Activated T-helper 1 cell treated with anti-CD3 and anti-CD28 coated beads, Interleukin-12 subunit alpha, Interleukin-12 subunit beta, Interleukin-2, Interleukin-4 antibody, amounts not matched to agents 30 ng/mL and 10 ng/mL and 1 ng/mL, durations not matched to agents 14 hours and 24 hours and 36 hours (primary cell): ENCODE data around the gene IDH2. TPM values are rescaled to one million over a fixed set of nuclear protein-coding genes. Genes with fewer than 3 reads are reported as not detected.

Experiments used
- DNase-seq: peaks from one replicate; pipeline ENCODE4 v3.0.0; 2021; ENCODE audit warnings: low spot score
- H3K27ac Mint-ChIP-seq: one replicate; pipeline ENCODE4 v1.8.0; 2021; ENCODE audit warnings: mild to moderate bottlenecking, mixed read lengths
- H3K27me3 Mint-ChIP-seq: one replicate; pipeline ENCODE4 v1.8.0; 2022; ENCODE audit warnings: mild to moderate bottlenecking, moderate library complexity, mixed read lengths; ENCODE audit not compliant: insufficient read depth
- H3K36me3 Mint-ChIP-seq: one replicate; pipeline ENCODE4 v1.8.0; 2021; ENCODE audit warnings: low read depth, mixed read lengths
- H3K4me1 Mint-ChIP-seq: one replicate; pipeline ENCODE4 v1.8.0; 2021; ENCODE audit warnings: low read depth, mixed read lengths
- H3K4me3 Mint-ChIP-seq: one replicate; pipeline ENCODE4 v1.8.0; 2021; ENCODE audit warnings: mild to moderate bottlenecking, moderate library complexity, mixed read lengths
- H3K9me3 Mint-ChIP-seq: one replicate; pipeline ENCODE4 v1.8.0; 2021; ENCODE audit warnings: mixed read lengths
- intact Hi-C: fragments of 100-400 bp; cut with micrococcal nuclease; formaldehyde crosslinking; loops from one replicate; pipeline ENCODE4 v1.15.1; 2024
- total RNA-seq: library from RNA; stranded (reverse); gene quantifications from 2 replicates; pipeline ENCODE4 v1.2.3, GENCODE V29; 2022

Gene IDH2
- total RNA-seq, 1 donor from 2014 or later, result 94.1 TPM

DNA sequence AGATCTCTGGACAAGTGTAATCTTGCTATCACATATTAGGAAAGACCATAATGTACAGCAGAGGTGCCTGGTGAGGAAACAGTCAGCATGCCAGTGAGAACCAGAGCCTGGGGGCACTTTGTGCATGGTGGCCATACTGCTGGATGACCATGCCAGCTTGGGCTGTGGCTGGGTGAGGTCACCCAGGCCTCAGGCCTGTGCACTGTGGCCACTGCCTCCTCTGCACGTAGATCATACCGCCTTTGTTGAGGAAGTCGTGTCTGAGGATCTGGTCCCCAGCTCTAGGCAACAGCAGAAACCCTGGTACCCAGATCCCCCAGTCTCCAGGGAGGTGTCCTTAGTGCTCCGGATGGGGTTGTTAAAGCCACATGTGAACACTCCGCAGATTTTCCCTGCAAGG lies 62.3 kb downstream of the IDH2 start:
- H3K4me3 Mint-ChIP-seq, result no peak overlapping the region
- DNase-seq, result no peak
- peaks cover 58% of the 10 kb centered on the region for H3K4me1 Mint-ChIP-seq
- intact Hi-C loops, result loop anchor here (10.0 kb wide), 1 partner anchor 365 kb away; no protein-coding TSS in a partner anchor
- H3K27ac Mint-ChIP-seq, result no peak overlapping the region
- H3K36me3 Mint-ChIP-seq, result peaks cover 5% of the 10 kb centered on the region
- no peaks in the 10 kb centered on the region for H3K27me3 Mint-ChIP-seq
- H3K9me3 Mint-ChIP-seq, result no peaks in the 10 kb centered on the region

- H3K27me3 Mint-ChIP-seq, result no peaks in the 10 kb centered on the region
- DNase-seq, result no peak
- H3K36me3 Mint-ChIP-seq, result peaks cover 5% of the 10 kb centered on the region
- H3K4me1 Mint-ChIP-seq, result peaks cover 72% of the 10 kb centered on the region
- peak overlapping the region; percentile 63 for H3K4me3 Mint-ChIP-seq
- intact Hi-C loops, result loop anchor here (1.0 to 10.0 kb wide), 6 partner anchors 21 to 366 kb away; partner anchors contain the start of genes AP3S2 and ZNF710
- H3K27ac Mint-ChIP-seq, result peak overlapping the region; percentile 89
- H3K9me3 Mint-ChIP-seq, result no peaks in the 10 kb centered on the region
Measured at GRCh38 chr15:90038632-90039095, 63.6 kb downstream of the IDH2 start.

DNA sequence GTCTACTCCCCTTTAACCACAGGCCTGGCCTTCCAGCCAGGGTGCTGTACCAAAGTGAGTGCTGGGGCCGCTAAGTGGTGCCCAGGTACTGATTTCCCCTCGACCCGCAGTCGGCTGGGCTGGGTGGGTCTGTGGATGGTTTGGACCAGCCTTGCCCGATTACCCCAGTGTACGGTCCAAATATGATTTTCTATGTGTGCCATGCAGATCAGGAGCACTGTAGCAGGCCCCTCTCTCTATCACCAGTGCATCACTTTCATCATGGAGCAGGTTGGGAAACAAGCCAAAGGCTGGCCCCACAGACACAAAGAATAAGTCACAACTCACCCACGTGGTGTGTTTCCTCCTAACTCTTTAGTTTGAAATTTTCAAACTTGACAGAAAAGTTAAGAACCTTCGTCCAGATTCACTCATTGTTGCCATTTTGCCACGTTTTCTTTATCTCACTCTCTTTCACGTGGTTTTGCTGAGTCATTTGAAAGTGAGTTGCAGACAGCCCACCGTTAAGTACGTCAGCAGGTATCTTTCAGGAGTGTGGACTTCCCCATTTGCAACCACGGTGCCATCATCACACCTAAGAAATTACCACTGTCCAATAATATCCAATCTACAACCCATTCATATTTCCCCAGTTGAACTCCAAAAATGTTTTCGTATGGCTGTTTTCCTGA lies 64.2 kb downstream of the IDH2 start:
- peaks cover 77% of the 10 kb centered on the region for H3K4me1 Mint-ChIP-seq
- no peaks in the 10 kb centered on the region for H3K27me3 Mint-ChIP-seq
- peak; percentile 48 for DNase-seq
- peak overlapping the region; percentile 89 for H3K27ac Mint-ChIP-seq
- intact Hi-C loops, result loop anchor here (1.0 to 10.0 kb wide), 6 partner anchors 21 to 367 kb away; partner anchors contain the start of genes AP3S2 and ZNF710
- H3K9me3 Mint-ChIP-seq, result no peaks in the 10 kb centered on the region
- H3K36me3 Mint-ChIP-seq, result peaks cover 5% of the 10 kb centered on the region
- peak overlapping the region; percentile 63 for H3K4me3 Mint-ChIP-seq

DNA sequence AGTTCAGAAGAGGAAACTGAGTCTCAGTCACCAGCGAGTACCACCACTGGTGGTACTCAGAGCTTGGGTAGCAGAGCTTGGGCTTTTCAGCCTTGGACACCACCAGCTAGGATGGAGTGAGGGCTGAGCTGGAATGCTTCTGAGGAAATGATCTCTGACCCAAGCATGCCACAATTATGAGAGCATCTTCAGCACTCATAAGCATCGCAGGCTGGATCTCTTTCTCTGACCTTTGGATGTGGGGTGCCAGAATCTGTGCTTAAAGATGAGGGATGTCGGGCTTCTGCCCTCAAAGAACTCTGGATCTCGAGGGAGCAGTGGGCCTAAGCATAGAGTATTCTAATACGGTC lies 64.8 kb downstream of the IDH2 start:
- no peaks in the 10 kb centered on the region for H3K9me3 Mint-ChIP-seq
- no peak for DNase-seq
- no peaks in the 10 kb centered on the region for H3K27me3 Mint-ChIP-seq
- H3K36me3 Mint-ChIP-seq, result peaks cover 5% of the 10 kb centered on the region
- intact Hi-C loops, result loop anchor here (10.0 kb wide), 1 partner anchor 367 kb away; no protein-coding TSS in a partner anchor
- peak overlapping the region; percentile 89 for H3K27ac Mint-ChIP-seq
- H3K4me1 Mint-ChIP-seq, result peaks cover 80% of the 10 kb centered on the region
- H3K4me3 Mint-ChIP-seq, result peak overlapping the region; percentile 17

DNA sequence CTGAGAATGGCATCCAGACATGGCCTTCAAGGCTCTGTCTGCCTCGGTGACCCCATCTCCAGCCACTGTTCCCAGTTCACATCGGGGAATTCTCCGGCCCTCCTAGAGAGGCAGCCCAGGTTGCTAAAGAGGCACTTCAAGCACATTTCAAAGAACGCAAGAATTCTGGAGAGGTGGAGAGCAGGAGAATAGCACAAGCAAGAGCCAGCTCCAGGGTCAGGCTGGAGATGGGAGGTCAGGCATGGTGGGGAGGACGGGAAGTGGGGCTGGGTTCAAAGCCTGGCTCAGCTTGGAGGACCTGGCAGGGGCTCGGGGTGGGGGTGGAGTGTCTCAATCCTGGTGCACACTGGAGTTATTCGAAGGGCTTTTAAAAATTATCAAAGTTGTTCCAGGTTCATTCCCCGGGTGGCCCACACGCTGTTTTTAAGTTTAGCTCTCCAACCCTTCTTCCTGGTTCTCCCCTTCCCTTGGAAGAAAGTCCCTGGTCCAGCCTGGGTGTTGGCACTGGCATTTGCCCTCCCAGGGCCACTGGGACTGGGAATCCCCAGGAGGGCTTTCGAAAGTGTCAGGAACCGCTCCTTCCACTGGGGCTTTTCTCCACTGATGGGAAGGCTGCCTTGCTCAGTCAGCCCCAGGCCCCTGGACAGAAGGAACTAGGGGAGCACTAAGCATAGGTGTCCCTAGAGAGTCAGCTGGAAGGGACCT lies 65.3 kb downstream of the IDH2 start:
- intact Hi-C loops, result loop anchor here (10.0 kb wide), 1 partner anchor 368 kb away; no protein-coding TSS in a partner anchor

GRCh38 chr15:90036343-90036742 lies 65.9 kb downstream of the IDH2 start:
- intact Hi-C loops, result loop anchor here (10.0 kb wide), 1 partner anchor 368 kb away; no protein-coding TSS in a partner anchor
- peak overlapping the region; percentile 45 for H3K4me3 Mint-ChIP-seq
- H3K36me3 Mint-ChIP-seq, result peaks cover 5% of the 10 kb centered on the region
- H3K27me3 Mint-ChIP-seq, result no peaks in the 10 kb centered on the region
- H3K4me1 Mint-ChIP-seq, result peaks cover 89% of the 10 kb centered on the region
- H3K27ac Mint-ChIP-seq, result peak overlapping the region; percentile 43
- no peaks in the 10 kb centered on the region for H3K9me3 Mint-ChIP-seq
- no peak for DNase-seq

More for the DNA sequence above, 65.3 kb downstream of the IDH2 start:
- no peaks in the 10 kb centered on the region for H3K9me3 Mint-ChIP-seq
- H3K4me3 Mint-ChIP-seq, result peak overlapping the region; percentile 17
- no peak for DNase-seq
- H3K27ac Mint-ChIP-seq, result peak overlapping the region; percentile 89
- H3K27me3 Mint-ChIP-seq, result no peaks in the 10 kb centered on the region
- peaks cover 84% of the 10 kb centered on the region for H3K4me1 Mint-ChIP-seq
- peaks cover 5% of the 10 kb centered on the region for H3K36me3 Mint-ChIP-seq

- H3K9me3 Mint-ChIP-seq, result no peaks in the 10 kb centered on the region
- no peak overlapping the region for H3K4me3 Mint-ChIP-seq
Measured at GRCh38 chr15:90035840-90036230, 66.4 kb downstream of the IDH2 start.

GRCh38 chr15:90035095-90035839 lies 67.0 kb downstream of the IDH2 start:
- intact Hi-C loops, result loop anchor here (10.0 kb wide), 1 partner anchor 370 kb away; no protein-coding TSS in a partner anchor
- no peak for DNase-seq
- peak overlapping the region; percentile 69 for H3K27ac Mint-ChIP-seq
- no peaks in the 10 kb centered on the region for H3K27me3 Mint-ChIP-seq
- no peak overlapping the region for H3K4me3 Mint-ChIP-seq
- peaks cover 83% of the 10 kb centered on the region for H3K4me1 Mint-ChIP-seq
- no peaks in the 10 kb centered on the region for H3K9me3 Mint-ChIP-seq
- H3K36me3 Mint-ChIP-seq, result peaks cover 5% of the 10 kb centered on the region

More at GRCh38 chr15:90035840-90036230, 66.4 kb downstream of the IDH2 start:
- no peak overlapping the region for H3K27ac Mint-ChIP-seq
- H3K4me1 Mint-ChIP-seq, result peaks cover 89% of the 10 kb centered on the region
- no peaks in the 10 kb centered on the region for H3K27me3 Mint-ChIP-seq
- intact Hi-C loops, result loop anchor here (10.0 kb wide), 1 partner anchor 369 kb away; no protein-coding TSS in a partner anchor
- no peak for DNase-seq
- H3K36me3 Mint-ChIP-seq, result peaks cover 5% of the 10 kb centered on the region

GRCh38 chr15:90033448-90033847 lies 68.8 kb downstream of the IDH2 start:
- Mint-ChIP-seq H3K9me3 (peaks cover 3% of the 10 kb centered on the region), H3K4me3 (no peak overlapping the region), H3K27ac (no peak overlapping the region), H3K36me3 (peaks cover 7% of the 10 kb centered on the region), H3K27me3 (no peaks in the 10 kb centered on the region), H3K4me1 (peaks cover 70% of the 10 kb centered on the region)
- no peak for DNase-seq
- intact Hi-C loops, result loop anchor here (10.0 kb wide), 1 partner anchor 371 kb away; no protein-coding TSS in a partner anchor

Other genes starting within 250 kb of the IDH2 start
- gene AP3S2, start 208.5 kb downstream of the IDH2 start, total RNA-seq, result 21.4 and 24.7 TPM in 2 replicates
- gene ARPIN, start 189.5 kb downstream of the IDH2 start, total RNA-seq, result not detected in 2 replicates
- 22.6 and 23.1 TPM in 2 replicates for gene ZNF710, start 101.1 kb downstream of the IDH2 start, total RNA-seq
- gene SEMA4B, start 98.9 kb upstream of the IDH2 start, total RNA-seq, result 17.5 and 18.8 TPM in 2 replicates
- 144 and 145 TPM in 2 replicates for gene CIB1, start 131.5 kb upstream of the IDH2 start, total RNA-seq
- 12.7 and 15.5 TPM in 2 replicates for gene GDPGP1, start 131.7 kb upstream of the IDH2 start, total RNA-seq
- gene TTLL13, start 147.1 kb upstream of the IDH2 start, total RNA-seq, result 0.29 and 0.65 TPM in 2 replicates
- 39.0 and 39.9 TPM in 2 replicates for gene NGRN, start 163.2 kb upstream of the IDH2 start, total RNA-seq
- gene ZNF774, start 249.8 kb upstream of the IDH2 start, total RNA-seq, result 1.6 and 2.1 TPM in 2 replicates